Gastroesophageal sphincter (tissue), 4 donors: ENCODE measurements around the gene SH3PXD2B. TPM values are rescaled to one million over a fixed set of nuclear protein-coding genes. Genes with fewer than 3 reads are reported as not detected.

Experiments
- ATAC-seq: fragments of 150-250 bp; one replicate; pipeline ENCODE4 v1.9.1; 2016; ENCODE audit warnings: mild to moderate bottlenecking, moderate library complexity
- H3K27ac ChIP-seq, 4 donors: fragments of 200-600 bp; sonication (generic) in 3 of 4; 1 replicate in 3 of 4; 2 replicates in 1 of 4; pipeline ENCODE4 v1.5.1; 2016 to 2019
- H3K27me3 ChIP-seq: fragments of 200-600 bp; sonication (generic); one replicate; pipeline ENCODE4 v1.5.1; 2019
- H3K36me3 ChIP-seq, 2 donors: fragments of 200-600 bp; sonication (generic); one replicate each; pipeline ENCODE4 v1.5.1; 2019; ENCODE audit warnings: control low read depth in 1 of 2
- H3K4me1 ChIP-seq, 3 donors: fragments of 200-600 bp; sonication (generic); 1 replicate in 2 of 3; 2 replicates in 1 of 3; pipeline ENCODE4 v1.5.1; 2016 to 2019; ENCODE audit warnings: control low read depth in 2 of 3
- H3K4me3 ChIP-seq, 2 donors: fragments of 200-600 bp; sonication (generic); one replicate each; pipeline ENCODE4 v1.5.1; 2019; ENCODE audit warnings: mild to moderate bottlenecking in 1 of 2, moderate library complexity in 1 of 2
- H3K9me3 ChIP-seq, 3 donors: fragments of 200-600 bp; sonication (generic); one replicate each; pipeline ENCODE4 v1.5.1; 2017 to 2019; ENCODE audit warnings: control low read depth in 2 of 3
- CTCF ChIP-seq, 4 experiments: fragments of 200-600 bp in 2 of 4; fragments of 450-650 bp in 2 of 4; sonication (generic) in 1 of 4; IDR thresholded peaks; one replicate each; pipeline ENCODE4 v1.5.1; 2017 to 2019; ENCODE audit warnings: antibody characterized with exemption in 4 of 4, mild to moderate bottlenecking in 2 of 4, moderate library complexity in 2 of 4
- EP300 ChIP-seq: sonication (generic); formaldehyde crosslinking; IDR thresholded peaks from one replicate; pipeline ENCODE4 v1.6.1; 2017; ENCODE audit warnings: antibody characterized with exemption, mild to moderate bottlenecking
- POLR2A ChIP-seq, 2 donors: fragments of 450-650 bp; IDR thresholded peaks; one replicate each; pipeline ENCODE4 v1.6.1; 2017; ENCODE audit warnings: antibody characterized with exemption in 2 of 2, mild to moderate bottlenecking in 2 of 2, moderate library complexity in 1 of 2
- POLR2AphosphoS5 ChIP-seq: sonication (generic); formaldehyde crosslinking; IDR thresholded peaks from one replicate; pipeline ENCODE4 v1.6.1; 2017; ENCODE audit warnings: antibody characterized with exemption
- WGBS, 2 donors: methylation state at CpG; one replicate each; pipeline ENCODE4 v1.1.5; 2018; ENCODE audit warnings: low coverage in 1 of 2; 5-methylcytosine and 5-hydroxymethylcytosine counted together
- total RNA-seq, 4 donors: library from RNA; depleted of rRNA; stranded (reverse); fragments of >200 nt; gene quantifications; one replicate each; pipeline ENCODE4 v1.1.0, GENCODE V29; 2016

SH3PXD2B gene
- total RNA-seq, 4 donors from 2014 or later, result 40.2 to 80.9 (median 56.0) TPM

- ATAC-seq, result no peak
- no peak overlapping the region for H3K27ac ChIP-seq
- peaks cover 0 to 10% (median 0%) of the 10 kb centered on the region in 3 donors for H3K9me3 ChIP-seq
- 46 to 48% methylated on average over 3 of the region's 9 CpGs for WGBS, 2 donors
- no peak overlapping the region for H3K4me3 ChIP-seq
- no peaks in the 10 kb centered on the region for H3K36me3 ChIP-seq
- no peaks in the 10 kb centered on the region for H3K4me1 ChIP-seq
- no peaks in the 10 kb centered on the region for H3K27me3 ChIP-seq
- TF ChIP-seq POLR2AphosphoS5 (no peak), POLR2A (IDR thresholded peaks at IDR 0.05) (no peak), EP300 (no peak), CTCF (IDR thresholded peaks at IDR 0.05) (no peak)
These were observed 152.1 kb downstream of the SH3PXD2B start for GRCh38 chr5:172302047-172302710.

DNA sequence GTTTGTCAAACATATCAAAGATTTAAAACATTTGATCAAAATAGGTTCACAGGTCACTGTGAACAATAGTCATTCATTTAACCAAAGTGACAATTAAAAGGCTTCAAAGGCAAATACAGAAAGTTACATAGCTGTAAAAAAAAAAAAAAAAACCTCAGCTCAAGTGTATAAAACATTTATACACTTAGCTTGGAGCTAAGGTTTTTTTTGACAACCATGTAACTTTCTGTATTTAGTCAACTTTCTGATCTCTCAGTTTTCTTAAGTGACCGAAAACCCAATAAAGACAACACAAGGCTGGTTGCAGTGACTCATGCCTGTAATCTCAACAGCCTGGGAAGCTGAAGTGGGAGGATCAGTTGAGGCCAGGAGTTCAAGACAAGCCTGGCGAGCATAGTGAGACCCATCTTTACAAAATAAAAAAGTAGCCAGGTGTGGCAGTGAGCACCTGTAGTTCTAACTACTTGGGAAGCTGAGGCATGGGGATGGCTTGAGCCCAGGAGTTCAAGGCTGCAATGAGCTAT, 154.3 kb downstream of the SH3PXD2B start:
- 89 to 100% methylated on average over 1 to 2 of the region's 2 CpGs for WGBS, 2 donors
- Histone ChIP-seq H3K4me3 (no peak overlapping the region), H3K36me3 (no peaks in the 10 kb centered on the region), H3K27ac (no peak overlapping the region), H3K9me3 (no peaks in the 10 kb centered on the region), H3K27me3 (no peaks in the 10 kb centered on the region), H3K4me1 (no peaks in the 10 kb centered on the region)
- no peak for ATAC-seq
- TF ChIP-seq POLR2AphosphoS5 (no peak), CTCF (IDR thresholded peaks at IDR 0.05) (no peak), EP300 (no peak), POLR2A (IDR thresholded peaks at IDR 0.05) (no peak)

DNA sequence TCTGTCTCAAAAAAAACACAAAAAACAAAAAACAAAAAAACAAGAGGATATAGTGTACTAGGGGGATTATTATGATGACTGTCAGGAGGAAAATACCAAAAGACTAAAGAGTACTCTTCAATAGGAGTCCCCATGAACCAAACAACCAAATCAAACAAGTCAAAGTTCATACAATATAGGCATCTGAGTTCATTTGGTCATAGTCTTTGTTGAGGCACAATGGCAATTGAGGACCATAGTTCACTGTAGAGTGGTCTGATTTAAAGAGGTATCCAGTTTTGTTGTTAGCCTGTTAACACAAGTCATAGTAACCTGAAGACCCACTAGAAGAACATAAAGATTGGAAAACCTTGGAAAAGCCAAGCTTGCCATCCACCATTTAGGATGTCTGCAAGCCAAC, 159.5 kb downstream of the SH3PXD2B start:
- TF ChIP-seq CTCF (IDR thresholded peaks at IDR 0.05) (no peak), EP300 (no peak), POLR2AphosphoS5 (no peak), POLR2A (IDR thresholded peaks at IDR 0.05) (no peak)
- no peaks in the 10 kb centered on the region for H3K9me3 ChIP-seq
- H3K4me3 ChIP-seq, result no peak overlapping the region
- H3K27ac ChIP-seq, result no peak overlapping the region
- H3K27me3 ChIP-seq, result no peaks in the 10 kb centered on the region
- no peaks in the 10 kb centered on the region for H3K36me3 ChIP-seq
- H3K4me1 ChIP-seq, result peaks cover 0 to 11% (median 4%) of the 10 kb centered on the region in 3 donors
- no peak for ATAC-seq

DNA sequence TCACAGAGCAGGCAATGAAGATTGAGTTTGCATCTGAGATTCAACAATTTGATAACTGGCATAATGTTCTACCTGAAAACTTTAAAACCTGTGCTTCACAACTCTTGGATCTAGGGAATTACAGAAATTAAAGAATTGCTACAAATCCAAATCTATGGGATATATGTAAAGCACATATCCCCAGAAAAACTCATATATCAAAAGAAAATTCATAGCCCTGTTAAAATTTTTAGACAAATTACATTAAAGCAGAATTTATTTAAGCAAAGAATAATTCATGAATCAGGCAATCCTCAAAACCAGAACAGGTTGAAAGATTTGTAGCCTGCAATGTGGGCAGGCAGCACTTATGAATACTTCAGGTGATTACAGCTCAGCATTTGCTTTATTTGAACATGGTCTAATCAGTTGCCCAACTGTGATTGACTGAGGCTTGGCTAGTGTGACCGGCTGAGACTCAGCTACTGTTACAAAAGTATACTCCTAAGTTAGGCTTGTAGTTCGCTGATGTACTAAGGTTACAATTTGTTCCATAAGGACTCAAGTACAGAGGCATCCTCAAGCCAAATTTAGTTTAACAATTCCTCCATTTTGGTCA, 160.5 kb downstream of the SH3PXD2B start:
- H3K36me3 ChIP-seq, result no peaks in the 10 kb centered on the region
- no peak overlapping the region for H3K27ac ChIP-seq
- TF ChIP-seq CTCF (IDR thresholded peaks at IDR 0.05), result no peak
- no peak for TF ChIP-seq POLR2A (IDR thresholded peaks at IDR 0.05)
- no peak for TF ChIP-seq POLR2AphosphoS5
- no peak for TF ChIP-seq EP300
- no peak for ATAC-seq
- H3K4me1 ChIP-seq, result peaks cover 0 to 11% (median 4%) of the 10 kb centered on the region in 3 donors
- H3K4me3 ChIP-seq, result no peak overlapping the region
- no peaks in the 10 kb centered on the region for H3K27me3 ChIP-seq
- 94 to 100% methylated on average over 1 to 2 of the region's 2 CpGs for WGBS, 2 donors
- H3K9me3 ChIP-seq, result no peaks in the 10 kb centered on the region
